SK-N-SH (cell line): ENCODE results near the gene NEUROD1. TPM values are rescaled to one million over a fixed set of nuclear protein-coding genes. Genes with fewer than 3 reads are reported as not detected.

ENCODE experiments used
- CTCF ChIA-PET: fragments of 300-600, 350-600 bp; formaldehyde crosslinking; extraction: SDS; loops from one replicate; lab custom pipeline; 2021; lab: Yijun Ruan, JAX
- POLR2A ChIA-PET: fragments of 350-600 bp; sonication (Branson Sonifier 250); formaldehyde crosslinking; extraction: SDS; loops from one replicate; lab custom pipeline; 2020; ENCODE audit warnings: antibody characterized with exemption, inconsistent platforms; lab: Yijun Ruan, JAX
- DNase-seq: peaks from one replicate; pipeline ENCODE4 v3.0.0; 2012
- H2AFZ ChIP-seq: fragments of 200-600 bp; sonication (generic); 2 replicates; pipeline ENCODE4 v1.8.1; 2016; ENCODE audit warnings: antibody characterized with exemption, mild to moderate bottlenecking, low read depth
- H3F3A ChIP-seq: fragments of 200-600 bp; sonication (generic); replicated peaks from 2 replicates; pipeline ENCODE3; 2016; ENCODE audit warnings: antibody characterized with exemption, mild to moderate bottlenecking; ENCODE audit not compliant: insufficient read depth
- H3K27ac ChIP-seq, 2 experiments: fragments of 200-500 bp in 1 of 2; fragments of 200-600 bp in 1 of 2; sonication (Bioruptor generic) in 1 of 2; sonication (generic), shearing (Covaris generic) in 1 of 2; 2 replicates each; pipeline versions ENCODE4 v1.5.1 to v1.6.1; 2014 to 2016; ENCODE audit warnings: low read depth in 2 of 2, inconsistent platforms in 1 of 2, low read length in 1 of 2, mild to moderate bottlenecking in 1 of 2, mixed read lengths in 1 of 2
- H3K27me3 ChIP-seq: fragments of 200-600 bp; sonication (generic), shearing (Covaris generic); 2 replicates; pipeline ENCODE4 v1.6.1; 2016; ENCODE audit warnings: mixed run types; ENCODE audit not compliant: insufficient read depth
- H3K36me3 ChIP-seq, 2 experiments: fragments of 200-500 bp in 1 of 2; fragments of 200-600 bp in 1 of 2; sonication (Bioruptor generic) in 1 of 2; sonication (generic) in 1 of 2; replicated peaks in 1 of 2; 2 replicates each; pipeline versions ENCODE3 to v1.5.1; 2014 to 2016; ENCODE audit warnings: low read length in 1 of 2, mild to moderate bottlenecking in 1 of 2; ENCODE audit not compliant: insufficient read depth in 2 of 2, control insufficient read depth in 1 of 2
- H3K4me1 ChIP-seq, 2 experiments: fragments of 200-500 bp in 1 of 2; fragments of 200-600 bp in 1 of 2; sonication (Bioruptor generic) in 1 of 2; sonication (generic), shearing (Covaris generic) in 1 of 2; 2 replicates each; pipeline versions ENCODE4 v1.5.1 to v1.6.1; 2014 to 2016; ENCODE audit warnings: low read depth in 1 of 2, low read length in 1 of 2, mixed run types in 1 of 2; ENCODE audit not compliant: insufficient read depth in 2 of 2, control insufficient read depth in 1 of 2
- H3K4me2 ChIP-seq: fragments of 200-600 bp; sonication (generic), shearing (Covaris generic); 2 replicates; pipeline ENCODE4 v1.6.1; 2017; ENCODE audit warnings: mixed run types
- H3K4me3 ChIP-seq, 2 experiments: fragments of 200-500 bp in 1 of 2; fragments of 200-600 bp in 1 of 2; sonication (Bioruptor generic) in 1 of 2; sonication (generic), shearing (Covaris generic) in 1 of 2; 2 replicates each; pipeline versions ENCODE4 v1.5.1 to v1.8.1; 2014 to 2016; ENCODE audit warnings: low read depth in 2 of 2, inconsistent platforms in 1 of 2, low read length in 1 of 2, mild to moderate bottlenecking in 1 of 2, mixed read lengths in 1 of 2, moderate library complexity in 1 of 2
- H3K79me2 ChIP-seq: fragments of 200-600 bp; sonication (generic); 2 replicates; pipeline ENCODE4 v1.8.1; 2017; ENCODE audit warnings: mild to moderate bottlenecking; ENCODE audit not compliant: insufficient read depth
- H3K9ac ChIP-seq: fragments of 200-600 bp; sonication (generic); 2 replicates; pipeline ENCODE4 v1.6.1; 2017; ENCODE audit warnings: mixed run types
- H3K9me2 ChIP-seq: fragments of 200-600 bp; sonication (generic); 2 replicates; pipeline ENCODE4 v1.6.1; 2017; ENCODE audit warnings: mixed run types
- H3K9me3 ChIP-seq: fragments of 200-600 bp; sonication (generic); 2 replicates; pipeline ENCODE4 v1.6.1; 2017; ENCODE audit warnings: mixed run types, mild to moderate bottlenecking, moderate library complexity
- H4K20me1 ChIP-seq: fragments of 200-600 bp; sonication (generic); 2 replicates; pipeline ENCODE4 v1.6.1; 2017; ENCODE audit warnings: mild to moderate bottlenecking, mixed run types; ENCODE audit not compliant: insufficient read depth
- CHD2 ChIP-seq: fragments of 150-350 bp; IDR thresholded peaks from 2 replicates; pipeline ENCODE4 v1.6.1; 2018; ENCODE audit warnings: low read length; ENCODE audit not compliant: partially characterized antibody
- EP300 ChIP-seq, 2 experiments: IDR thresholded peaks; 2 replicates each; pipeline versions ENCODE4 v1.4.0 to v1.6.1; 2012; ENCODE audit warnings: borderline replicate concordance in 1 of 2, low read depth in 1 of 2, low read length in 1 of 2
- GATA2 ChIP-seq: sonication (generic); formaldehyde crosslinking; IDR thresholded peaks from 2 replicates; pipeline ENCODE4 v1.5.0; 2020; ENCODE audit warnings: mild to moderate bottlenecking, missing genetic modification reagents
- IRF3 ChIP-seq: fragments of 150-350 bp; IDR thresholded peaks from 2 replicates; pipeline ENCODE4 v1.6.1; 2016; ENCODE audit warnings: mild to moderate bottlenecking, low read depth, low read length
- MXI1 ChIP-seq: IDR thresholded peaks from 2 replicates; pipeline ENCODE4 v1.6.1; 2012; ENCODE audit warnings: mild to moderate bottlenecking, low read depth, low read length, improper control_type of control experiment
- NFIC ChIP-seq: IDR thresholded peaks from 2 replicates; pipeline ENCODE4 v1.4.0; 2012; ENCODE audit warnings: borderline replicate concordance
- POLR2AphosphoS5 ChIP-seq: IDR thresholded peaks from 2 replicates; pipeline ENCODE4 v1.6.1; 2012; ENCODE audit warnings: low read depth, low read length
- RAD21 ChIP-seq: IDR thresholded peaks from 2 replicates; pipeline ENCODE4 v1.6.1; 2012; ENCODE audit warnings: mild to moderate bottlenecking, low read length
- RCOR1 ChIP-seq: fragments of 150-350 bp; IDR thresholded peaks from 2 replicates; pipeline ENCODE4 v1.6.1; 2017; ENCODE audit warnings: antibody characterized with exemption, low read length
- RFX5 ChIP-seq: IDR thresholded peaks from 2 replicates; pipeline ENCODE4 v1.6.1; 2012; ENCODE audit warnings: mild to moderate bottlenecking, improper control_type of control experiment, low read length
- SMC3 ChIP-seq: IDR thresholded peaks from 2 replicates; pipeline ENCODE4 v1.6.1; 2012; ENCODE audit warnings: low read depth, low read length, improper control_type of control experiment
- TEAD4 ChIP-seq: IDR thresholded peaks from 2 replicates; pipeline ENCODE4 v1.4.0; 2012; ENCODE audit warnings: mild to moderate bottlenecking, borderline replicate concordance; ENCODE audit not compliant: insufficient read depth
- USF1 ChIP-seq: IDR thresholded peaks from 2 replicates; pipeline ENCODE4 v1.4.0; 2012; ENCODE audit warnings: low read depth, borderline replicate concordance
- YY1 ChIP-seq: IDR thresholded peaks from 2 replicates; pipeline ENCODE4 v1.4.0; 2012; ENCODE audit warnings: low read depth, mild to moderate bottlenecking
- WGBS: methylation state at CpG from one replicate; pipeline ENCODE4 v1.1.6; 2017; ENCODE audit warnings: low lambda C conversion rate; 5-methylcytosine and 5-hydroxymethylcytosine counted together
- polyA plus RNA-seq, 3 experiments: library from polyadenylated mRNA; depleted of rRNA; stranded (reverse); fragments of >200 nt; gene quantifications; 2 replicates each; pipeline ENCODE4 v1.2.3, GENCODE V29; 2012
- TF ChIP-seq, protein P1 (sequence below): IDR thresholded peaks from 2 replicates; pipeline ENCODE4 v1.6.1; 2012; ENCODE audit warnings: mild to moderate bottlenecking, low read depth, low read length, moderate library complexity

NEUROD1 gene
- polyA plus RNA-seq, 1 of the 3 experiments (the other 2 are of a cell fraction), result 0.02 TPM

DNA sequence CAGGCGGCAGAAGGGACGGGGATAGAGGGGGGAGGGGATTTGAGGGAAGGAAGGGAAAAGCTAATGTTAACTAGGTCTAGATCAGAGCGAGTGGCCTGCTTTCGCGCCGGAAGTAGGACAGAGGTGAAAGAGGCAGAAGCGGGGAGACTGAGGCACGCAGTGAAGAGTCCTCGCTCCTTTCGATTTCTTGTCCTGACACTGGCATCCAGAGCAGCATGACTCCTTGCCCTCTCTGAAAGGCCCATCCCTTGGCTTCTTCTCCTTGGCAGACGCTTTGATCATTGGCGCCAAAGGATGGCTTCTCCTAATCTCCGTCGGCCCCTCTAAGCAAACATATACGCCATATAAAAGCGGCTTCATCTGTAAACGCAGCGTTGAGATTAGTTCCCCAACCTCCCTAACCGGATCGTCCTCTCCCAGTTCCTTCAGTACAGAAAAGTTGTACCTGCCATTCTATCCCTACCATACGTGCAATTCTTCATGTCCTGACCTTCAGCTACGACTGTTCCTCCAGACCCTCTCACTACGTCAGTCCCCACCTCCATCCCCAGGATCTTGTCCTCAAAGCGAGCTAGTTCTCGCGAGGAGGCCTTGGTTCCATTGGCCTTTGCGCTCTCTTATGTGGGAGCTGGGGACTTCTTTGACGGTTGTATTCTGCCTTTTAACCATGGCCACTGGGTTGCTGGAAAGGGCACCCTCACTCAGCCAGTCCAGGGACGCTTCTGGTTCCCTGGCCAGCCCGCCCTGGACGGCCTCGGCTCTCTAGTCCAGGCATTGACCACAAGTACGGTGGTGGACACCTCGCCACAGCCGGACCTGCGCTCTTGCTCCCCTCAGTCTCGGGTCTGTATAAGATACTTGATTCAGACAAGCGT is 857 bp upstream of the NEUROD1 start:
- WGBS, result 83% methylated on average over 34 of the region's 38 CpGs
- Histone ChIP-seq H3K4me1 (peaks cover 0 to 8% of the 10 kb centered on the region in 2 experiments; a peak in 2 of 4 replicates), H3K9me2 (no peaks in the 10 kb centered on the region), H3K36me3 (no peaks in the 10 kb centered on the region), H3K4me2 (peak overlapping the region; percentile 81), H2AFZ (peak overlapping the region; percentile 83), H3K27me3 (no peaks in the 10 kb centered on the region), H3K9me3 (no peaks in the 10 kb centered on the region), H3K9ac (no peak overlapping the region), H3F3A (no peaks in the 10 kb centered on the region), H3K4me3 (peak overlapping the region; percentile 48 to 51), H3K27ac (no peak overlapping the region), H4K20me1 (no peaks in the 10 kb centered on the region), H3K79me2 (no peaks in the 10 kb centered on the region)
- POLR2A ChIA-PET, result no interaction called here
- DNase-seq, result no peak
- TF ChIP-seq RAD21 (no peak), YY1 (no peak), TEAD4 (no peak), EP300 (IDR thresholded peaks at IDR 0.05; ENCODE audit: borderline replicate concordance in 1 of 2, low read depth in 1 of 2, low read length in 1 of 2) (no peak), IRF3 (no peak), MXI1 (no peak), CHD2 (no peak), USF1 (no peak), POLR2AphosphoS5 (no peak), GATA2 (CRISPR knock-in tag) (no peak), RFX5 (no peak), SMC3 (no peak), RCOR1 (no peak), NFIC (no peak)
- TF ChIP-seq, protein P1, sequence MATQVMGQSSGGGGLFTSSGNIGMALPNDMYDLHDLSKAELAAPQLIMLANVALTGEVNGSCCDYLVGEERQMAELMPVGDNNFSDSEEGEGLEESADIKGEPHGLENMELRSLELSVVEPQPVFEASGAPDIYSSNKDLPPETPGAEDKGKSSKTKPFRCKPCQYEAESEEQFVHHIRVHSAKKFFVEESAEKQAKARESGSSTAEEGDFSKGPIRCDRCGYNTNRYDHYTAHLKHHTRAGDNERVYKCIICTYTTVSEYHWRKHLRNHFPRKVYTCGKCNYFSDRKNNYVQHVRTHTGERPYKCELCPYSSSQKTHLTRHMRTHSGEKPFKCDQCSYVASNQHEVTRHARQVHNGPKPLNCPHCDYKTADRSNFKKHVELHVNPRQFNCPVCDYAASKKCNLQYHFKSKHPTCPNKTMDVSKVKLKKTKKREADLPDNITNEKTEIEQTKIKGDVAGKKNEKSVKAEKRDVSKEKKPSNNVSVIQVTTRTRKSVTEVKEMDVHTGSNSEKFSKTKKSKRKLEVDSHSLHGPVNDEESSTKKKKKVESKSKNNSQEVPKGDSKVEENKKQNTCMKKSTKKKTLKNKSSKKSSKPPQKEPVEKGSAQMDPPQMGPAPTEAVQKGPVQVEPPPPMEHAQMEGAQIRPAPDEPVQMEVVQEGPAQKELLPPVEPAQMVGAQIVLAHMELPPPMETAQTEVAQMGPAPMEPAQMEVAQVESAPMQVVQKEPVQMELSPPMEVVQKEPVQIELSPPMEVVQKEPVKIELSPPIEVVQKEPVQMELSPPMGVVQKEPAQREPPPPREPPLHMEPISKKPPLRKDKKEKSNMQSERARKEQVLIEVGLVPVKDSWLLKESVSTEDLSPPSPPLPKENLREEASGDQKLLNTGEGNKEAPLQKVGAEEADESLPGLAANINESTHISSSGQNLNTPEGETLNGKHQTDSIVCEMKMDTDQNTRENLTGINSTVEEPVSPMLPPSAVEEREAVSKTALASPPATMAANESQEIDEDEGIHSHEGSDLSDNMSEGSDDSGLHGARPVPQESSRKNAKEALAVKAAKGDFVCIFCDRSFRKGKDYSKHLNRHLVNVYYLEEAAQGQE, result no peak
- CTCF ChIA-PET, result no interaction called here
